H9 (cell line): ENCODE results near the gene ZBTB44. TPM values are rescaled to one million over a fixed set of nuclear protein-coding genes. Genes with fewer than 3 reads are reported as not detected.

Experiments
- DNase-seq: peaks from one replicate; pipeline ENCODE4 v3.0.0-alpha.2; 2017
- H2AFZ ChIP-seq: one replicate; pipeline ENCODE4 v1.6.1; 2013; ENCODE audit warnings: mild to moderate bottlenecking, low read length, control low read depth, moderate library complexity
- H2AK5ac ChIP-seq: 2 replicates; pipeline ENCODE4 v1.6.1; 2013; ENCODE audit warnings: low read length, control low read depth, mixed read lengths; ENCODE audit not compliant: insufficient read length
- H2BK120ac ChIP-seq: one replicate; pipeline ENCODE4 v1.6.1; 2013; ENCODE audit warnings: low read depth, mild to moderate bottlenecking, low read length, control low read depth, inconsistent platforms; ENCODE audit not compliant: poor library complexity, severe bottlenecking
- H2BK12ac ChIP-seq: 2 replicates; pipeline ENCODE4 v1.6.1; 2013; ENCODE audit warnings: low read length, control low read depth, mixed read lengths, low read depth; ENCODE audit not compliant: insufficient read length
- H2BK15ac ChIP-seq: 2 replicates; pipeline ENCODE4 v1.6.1; 2013; ENCODE audit warnings: low read depth, low read length, control low read depth
- H2BK20ac ChIP-seq: one replicate; pipeline ENCODE4 v1.6.1; 2013; ENCODE audit warnings: low read depth, mild to moderate bottlenecking, low read length, control low read depth, inconsistent platforms; ENCODE audit not compliant: poor library complexity, severe bottlenecking
- H2BK5ac ChIP-seq: 2 replicates; pipeline ENCODE4 v1.6.1; 2013; ENCODE audit warnings: low read length, control low read depth, mixed read lengths; ENCODE audit not compliant: insufficient read length
- H3K14ac ChIP-seq: 2 replicates; pipeline ENCODE4 v1.6.1; 2013; ENCODE audit warnings: low read length, control low read depth; ENCODE audit not compliant: insufficient read depth
- H3K18ac ChIP-seq: 2 replicates; pipeline ENCODE4 v1.6.1; 2013; ENCODE audit warnings: low read depth, mild to moderate bottlenecking, mixed read lengths, low read length, control low read depth; ENCODE audit not compliant: insufficient read length
- H3K23ac ChIP-seq: 2 replicates; pipeline ENCODE4 v1.6.1; 2013; ENCODE audit warnings: low read length, control low read depth, mixed read lengths, low read depth; ENCODE audit not compliant: insufficient read length
- H3K23me2 ChIP-seq: 2 replicates; pipeline ENCODE4 v1.6.1; 2013; ENCODE audit warnings: low read depth, mild to moderate bottlenecking, mixed read lengths, low read length, control low read depth; ENCODE audit not compliant: insufficient read length, poor library complexity, severe bottlenecking
- H3K27ac ChIP-seq: 2 replicates; pipeline ENCODE4 v1.5.1; 2013; ENCODE audit warnings: low read length, control low read depth, mixed read lengths, low read depth; ENCODE audit not compliant: insufficient read length
- H3K27me3 ChIP-seq: 2 replicates; pipeline ENCODE4 v1.6.1; 2013; ENCODE audit warnings: low read length, control low read depth, inconsistent platforms; ENCODE audit not compliant: insufficient read depth
- H3K4ac ChIP-seq: 2 replicates; pipeline ENCODE4 v1.6.1; 2013; ENCODE audit warnings: low read depth, mild to moderate bottlenecking, control low read depth, inconsistent platforms, low read length, moderate library complexity
- H3K4me1 ChIP-seq: 2 replicates; pipeline ENCODE4 v1.6.1; 2013; ENCODE audit warnings: low read length, control low read depth, inconsistent platforms; ENCODE audit not compliant: insufficient read depth
- H3K4me2 ChIP-seq: 2 replicates; pipeline ENCODE4 v1.6.1; 2013; ENCODE audit warnings: low read length, control low read depth, mixed read lengths; ENCODE audit not compliant: insufficient read length, insufficient read depth
- H3K56ac ChIP-seq: 2 replicates; pipeline ENCODE4 v1.6.1; 2013; ENCODE audit warnings: low read depth, mild to moderate bottlenecking, mixed read lengths, low read length, control low read depth; ENCODE audit not compliant: insufficient read length
- H3K79me1 ChIP-seq: 2 replicates; pipeline ENCODE4 v1.6.1; 2013; ENCODE audit warnings: low read depth, mild to moderate bottlenecking, moderate library complexity, low read length, control low read depth, inconsistent platforms; ENCODE audit not compliant: insufficient read depth, poor library complexity, severe bottlenecking
- H3K79me2 ChIP-seq: 2 replicates; pipeline ENCODE4 v1.6.1; 2013; ENCODE audit warnings: low read length, control low read depth, inconsistent platforms; ENCODE audit not compliant: insufficient read depth
- H3K9ac ChIP-seq: 2 replicates; pipeline ENCODE4 v1.6.1; 2013; ENCODE audit warnings: low read length, control low read depth, mixed read lengths; ENCODE audit not compliant: insufficient read length; ENCODE audit errors: extremely low read depth
- H3K9me3 ChIP-seq: one replicate; pipeline ENCODE4 v1.6.1; 2013; ENCODE audit warnings: low read depth, low read length, inconsistent platforms; ENCODE audit not compliant: control insufficient read depth
- H3T11ph ChIP-seq: one replicate; pipeline ENCODE4 v1.6.1; 2013; ENCODE audit warnings: mild to moderate bottlenecking, low read length, control low read depth, inconsistent platforms
- H4K20me1 ChIP-seq: one replicate; pipeline ENCODE4 v1.6.1; 2013; ENCODE audit not compliant: control insufficient read depth, insufficient read length, insufficient read depth
- H4K5ac ChIP-seq: 2 replicates; pipeline ENCODE4 v1.6.1; 2013; ENCODE audit warnings: low read depth, mild to moderate bottlenecking, mixed read lengths, low read length, control low read depth; ENCODE audit not compliant: insufficient read length
- H4K8ac ChIP-seq: replicated peaks from 2 replicates; pipeline ENCODE4 v1.6.1; 2013; ENCODE audit warnings: low read length, control low read depth, mixed read lengths, low read depth; ENCODE audit not compliant: insufficient read length
- H4K91ac ChIP-seq: 2 replicates; pipeline ENCODE4 v1.6.1; 2013; ENCODE audit warnings: low read depth, mild to moderate bottlenecking, moderate library complexity, mixed read lengths, low read length, control low read depth; ENCODE audit not compliant: insufficient read length
- H3K27ac Mint-ChIP-seq, 3 experiments: 2 replicates in 2 of 3; 3 replicates in 1 of 3; pipeline ENCODE4 v1.8.0; 2020 to 2021; ENCODE audit warnings: mixed read lengths in 3 of 3, mild to moderate bottlenecking in 1 of 3, moderate library complexity in 1 of 3
- H3K27me3 Mint-ChIP-seq: 2 replicates; pipeline ENCODE4 v1.8.0; 2021; ENCODE audit warnings: low read depth, mild to moderate bottlenecking, moderate library complexity, mixed read lengths
- H3K36me3 Mint-ChIP-seq, 3 experiments: 2 replicates in 2 of 3; 3 replicates in 1 of 3; pipeline ENCODE4 v1.8.0; 2020 to 2021; ENCODE audit warnings: low read depth in 3 of 3, mixed read lengths in 3 of 3; ENCODE audit not compliant: insufficient read depth in 1 of 3
- H3K4me1 Mint-ChIP-seq, 2 experiments: 2 replicates each; pipeline ENCODE4 v1.8.0; 2020; ENCODE audit warnings: mixed read lengths in 2 of 2
- H3K4me3 Mint-ChIP-seq, 2 experiments: 2 replicates in 1 of 2; 3 replicates in 1 of 2; pipeline ENCODE4 v1.8.0; 2020 to 2021; ENCODE audit warnings: mild to moderate bottlenecking in 2 of 2, mixed read lengths in 2 of 2, moderate library complexity in 1 of 2
- H3K9me3 Mint-ChIP-seq, 2 experiments: 2 replicates in 1 of 2; 3 replicates in 1 of 2; pipeline ENCODE4 v1.8.0; 2020; ENCODE audit warnings: mild to moderate bottlenecking in 2 of 2, mixed read lengths in 2 of 2, moderate library complexity in 1 of 2
- CTCF ChIP-seq: fragments of 200-600 bp; sonication (generic); conservative IDR thresholded peaks from 3 replicates; pipeline ENCODE4 v1.8.0; 2021; ENCODE audit warnings: antibody characterized with exemption, mild to moderate bottlenecking
- WGBS: extraction: QIAGEN DNeasy Blood & Tissue Kit; methylation state at CpG from one replicate; pipeline ENCODE4 v1.1.7; 2013; ENCODE audit warnings: missing lambda C conversion rate, low lambda C conversion rate, mixed read lengths; ENCODE audit not compliant: insufficient read length; ENCODE audit errors: extremely low coverage; 5-methylcytosine and 5-hydroxymethylcytosine counted together
- total RNA-seq: library from RNA; stranded (reverse); gene quantifications from 2 replicates; pipeline ENCODE4 v1.2.1, GENCODE V29; 2021

ZBTB44 gene
- total RNA-seq, 1 experiment from 2014 or later, result 67.7 TPM

- no peak overlapping the region for H2BK20ac ChIP-seq
- no peak overlapping the region for H3K27ac ChIP-seq
- peaks cover 1% of the 10 kb centered on the region for H3K27me3 Mint-ChIP-seq
- H3K79me2 ChIP-seq, result no peaks in the 10 kb centered on the region
- no peak overlapping the region for H3K27ac Mint-ChIP-seq
- no peak overlapping the region for H3T11ph ChIP-seq
- H2BK15ac ChIP-seq, result no peak overlapping the region
- H3K9me3 Mint-ChIP-seq, result peaks cover 2 to 4% of the 10 kb centered on the region in 2 experiments; a peak in 3 of 5 replicates
- H3K4me3 Mint-ChIP-seq, result no peak overlapping the region
- no peak overlapping the region for H2AFZ ChIP-seq
- no peak overlapping the region for H3K14ac ChIP-seq
- no CpG with 5 or more reads among the region's 1 CpG for WGBS
- no peaks in the 10 kb centered on the region for H3K9me3 ChIP-seq
- no peak overlapping the region for H4K91ac ChIP-seq
- TF ChIP-seq CTCF, result no peak
- no peak overlapping the region for H3K18ac ChIP-seq
- DNase-seq, result no peak
- H3K56ac ChIP-seq, result no peak overlapping the region
- H2BK120ac ChIP-seq, result no peak overlapping the region
- H3K23ac ChIP-seq, result no peak overlapping the region
- no peak overlapping the region for H2AK5ac ChIP-seq
- no peak overlapping the region for H4K5ac ChIP-seq
- H3K4me1 ChIP-seq, result no peaks in the 10 kb centered on the region
- no peak overlapping the region for H4K8ac ChIP-seq
- H4K20me1 ChIP-seq, result no peaks in the 10 kb centered on the region
- no peaks in the 10 kb centered on the region for H3K23me2 ChIP-seq
- H3K27me3 ChIP-seq, result no peaks in the 10 kb centered on the region
- no peak overlapping the region for H3K9ac ChIP-seq
- no peak overlapping the region for H3K4ac ChIP-seq
- no peak overlapping the region for H3K4me2 ChIP-seq
- H3K36me3 Mint-ChIP-seq, result peaks cover 0 to 2% (median 2%) of the 10 kb centered on the region in 3 experiments; a peak in 5 of 7 replicates
- H2BK5ac ChIP-seq, result no peak overlapping the region
- H3K79me1 ChIP-seq, result no peaks in the 10 kb centered on the region
- H3K4me1 Mint-ChIP-seq, result no peaks in the 10 kb centered on the region
- H2BK12ac ChIP-seq, result no peak overlapping the region
Measured at GRCh38 chr11:130347261-130347660, 32.5 kb upstream of the ZBTB44 start.
